Heart right ventricle (tissue), 16 donors: ENCODE measurements around the gene GART. TPM values are rescaled to one million over a fixed set of nuclear protein-coding genes. Genes with fewer than 3 reads are reported as not detected.

Source experiments
- ATAC-seq, 8 donors: fragments of 200-7000 bp; cut with Tn5 transposase; one replicate each; pipeline ENCODE4 v1.9.1; 2020; ENCODE audit warnings: mild to moderate bottlenecking in 8 of 8, moderate library complexity in 8 of 8, moderate number of reproducible peaks in 1 of 8
- DNase-seq, 2 donors: peaks; one replicate each; pipeline ENCODE4 v3.0.0-alpha.2; 2020
- H3K27ac ChIP-seq, 10 donors: fragments of 200-600 bp; sonication (generic) in 2 of 10; one replicate each; pipeline versions ENCODE4 v1.5.0 to v1.8.0; 2020 to 2022; ENCODE audit warnings: mild to moderate bottlenecking in 3 of 10
- H3K27me3 ChIP-seq, 7 donors: fragments of 200-600 bp; one replicate each; pipeline ENCODE4 v1.8.0; 2021 to 2022; ENCODE audit warnings: mild to moderate bottlenecking in 2 of 7
- H3K36me3 ChIP-seq, 9 donors: fragments of 200-600 bp; sonication (generic) in 1 of 9; one replicate each; pipeline versions ENCODE4 v1.5.0 to v1.8.0; 2020 to 2022; ENCODE audit warnings: mild to moderate bottlenecking in 2 of 9
- H3K4me1 ChIP-seq, 9 donors: fragments of 200-600 bp; sonication (generic) in 1 of 9; one replicate each; pipeline versions ENCODE4 v1.5.0 to v1.8.0; 2020 to 2022; ENCODE audit warnings: mild to moderate bottlenecking in 4 of 9
- H3K4me3 ChIP-seq, 10 donors: fragments of 200-600 bp; sonication (generic) in 2 of 10; one replicate each; pipeline versions ENCODE4 v1.5.0 to v1.8.0; 2020 to 2022; ENCODE audit warnings: mild to moderate bottlenecking in 7 of 10, moderate library complexity in 2 of 10
- H3K9me3 ChIP-seq, 11 donors: fragments of 200-600 bp in 10 of 11; sonication (generic) in 2 of 11; one replicate each; pipeline versions ENCODE4 v1.5.0 to v1.8.0; 2013 to 2022; ENCODE audit warnings: mild to moderate bottlenecking in 2 of 11, control low read depth in 1 of 11, moderate library complexity in 1 of 11
- WGBS, 2 donors: extraction: QIAGEN DNeasy Blood & Tissue Kit; methylation state at CpG; one replicate each; pipeline ENCODE4 v1.1.7; 2013; ENCODE audit warnings: inconsistent platforms in 1 of 2; 5-methylcytosine and 5-hydroxymethylcytosine counted together
- intact Hi-C, 10 donors: fragments of 100-400 bp; cut with DNase I; formaldehyde crosslinking; loops; one replicate each; pipeline versions ENCODE4 v1.11.1 to v1.14.2; 2022
- polyA plus RNA-seq, 2 donors: library from polyadenylated mRNA; stranded (reverse); fragments of 200-250 nt; gene quantifications; one replicate each; pipeline ENCODE4 v1.2.3, GENCODE V29; 2013
- total RNA-seq, 10 donors: library from RNA; stranded (reverse); fragmentation: NEBNext Ultra II Directional in 3 of 10; extraction: Animal tissue kit (Norgen Biotek cat#: 25700) in 3 of 10; gene quantifications; one replicate each; pipeline versions ENCODE4 v1.2.1 to v1.2.4, GENCODE V29; 2021 to 2023
- TF ChIP-seq, protein P1 (sequence below), 9 donors: fragments of 200-600 bp; sonication (generic) in 2 of 9; IDR thresholded peaks; one replicate each; pipeline versions ENCODE4 v1.5.0 to v1.8.0; 2021 to 2022; ENCODE audit warnings: antibody characterized with exemption in 9 of 9, mild to moderate bottlenecking in 5 of 9, moderate library complexity in 1 of 9
- donor health status: Arrhythmogenic right ventricular cardiomyopathy.
- donor health status: ischemic (EF 13 %, LVEDD 7.1; RV severe dilation, severe dysfunction).
- donor health status: healthy with polysubstance abuse.
- donor health status: DM: no; HTN: yes; CAD: no.
- donor health status: DM: no; HTN: no; CAD: no.
- donor health status: ischemic (EF 25% LVEDD 6.9; RV normal size, moderate dysfunction).
- donor health status: ischemic (EF 25% LVEDD 5.7; RV mildly dilated, moderate dysfunction).
- donor health status: healthy.
- donor health status: DM: yes; HTN: yes; CAD: no.
- donor health status: Ischemic cardiomyopathy.
- donor health status: ischemic (EF 35%, LVEDD 5.7; RV mildly dilated, moderate dysfunction).
- donor health status: nonischemic (EF 11% LVEDD 7.7; RV severe dilation, severe dysfunction).
- donor health status: DM: yes; HTN: yes; CAD: no.
- donor health status: PGD.
- donor health status: ischemic (EF 29% LVEDD 5.4; RV normal size, mild dysfunction).
- donor health status: nonischemic (EF 23%, LVEDD 6.1; RV moderate dilation, normal function).

The GART gene
- total and polyA plus RNA-seq, 12 donors, result 11.3 to 52.6 (median 41.5) TPM

DNA sequence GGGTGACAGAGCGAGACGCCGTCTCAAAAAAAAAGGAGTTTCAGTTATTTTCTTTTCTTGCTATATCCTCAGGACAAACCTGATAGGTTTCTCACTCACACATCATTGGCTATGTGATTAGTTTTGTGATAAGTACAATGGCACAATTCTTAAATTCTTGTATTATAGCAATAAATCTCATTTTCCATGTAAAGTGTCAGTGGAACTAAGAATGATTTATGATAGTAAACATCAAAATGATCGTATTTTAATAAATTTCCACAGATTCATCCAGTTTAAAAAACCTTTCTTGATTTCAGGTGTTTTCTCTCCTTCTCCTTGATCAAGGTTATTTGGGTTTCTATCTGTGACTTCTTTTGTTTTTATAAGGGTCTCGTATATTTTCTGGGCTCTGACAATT, 53.9 kb downstream of the GART start:
- H3K4me3 ChIP-seq, result no peak overlapping the region
- no peak overlapping the region for H3K27ac ChIP-seq
- intact Hi-C loops, result no loop called here
- H3K36me3 ChIP-seq, result peaks cover 0 to 9% (median 0%) of the 10 kb centered on the region in 9 donors
- ATAC-seq (no peak), DNase-seq (no peak)
- no peaks in the 10 kb centered on the region for H3K27me3 ChIP-seq
- H3K4me1 ChIP-seq, result peaks cover 0 to 15% (median 10%) of the 10 kb centered on the region in 9 donors
- H3K9me3 ChIP-seq, result no peaks in the 10 kb centered on the region
- 95 to 97% methylated on average over 5 of the region's 5 CpGs for WGBS, 2 donors
- TF ChIP-seq, protein P1, sequence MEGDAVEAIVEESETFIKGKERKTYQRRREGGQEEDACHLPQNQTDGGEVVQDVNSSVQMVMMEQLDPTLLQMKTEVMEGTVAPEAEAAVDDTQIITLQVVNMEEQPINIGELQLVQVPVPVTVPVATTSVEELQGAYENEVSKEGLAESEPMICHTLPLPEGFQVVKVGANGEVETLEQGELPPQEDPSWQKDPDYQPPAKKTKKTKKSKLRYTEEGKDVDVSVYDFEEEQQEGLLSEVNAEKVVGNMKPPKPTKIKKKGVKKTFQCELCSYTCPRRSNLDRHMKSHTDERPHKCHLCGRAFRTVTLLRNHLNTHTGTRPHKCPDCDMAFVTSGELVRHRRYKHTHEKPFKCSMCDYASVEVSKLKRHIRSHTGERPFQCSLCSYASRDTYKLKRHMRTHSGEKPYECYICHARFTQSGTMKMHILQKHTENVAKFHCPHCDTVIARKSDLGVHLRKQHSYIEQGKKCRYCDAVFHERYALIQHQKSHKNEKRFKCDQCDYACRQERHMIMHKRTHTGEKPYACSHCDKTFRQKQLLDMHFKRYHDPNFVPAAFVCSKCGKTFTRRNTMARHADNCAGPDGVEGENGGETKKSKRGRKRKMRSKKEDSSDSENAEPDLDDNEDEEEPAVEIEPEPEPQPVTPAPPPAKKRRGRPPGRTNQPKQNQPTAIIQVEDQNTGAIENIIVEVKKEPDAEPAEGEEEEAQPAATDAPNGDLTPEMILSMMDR (IDR thresholded peaks at IDR 0.05), result no peak

DNA sequence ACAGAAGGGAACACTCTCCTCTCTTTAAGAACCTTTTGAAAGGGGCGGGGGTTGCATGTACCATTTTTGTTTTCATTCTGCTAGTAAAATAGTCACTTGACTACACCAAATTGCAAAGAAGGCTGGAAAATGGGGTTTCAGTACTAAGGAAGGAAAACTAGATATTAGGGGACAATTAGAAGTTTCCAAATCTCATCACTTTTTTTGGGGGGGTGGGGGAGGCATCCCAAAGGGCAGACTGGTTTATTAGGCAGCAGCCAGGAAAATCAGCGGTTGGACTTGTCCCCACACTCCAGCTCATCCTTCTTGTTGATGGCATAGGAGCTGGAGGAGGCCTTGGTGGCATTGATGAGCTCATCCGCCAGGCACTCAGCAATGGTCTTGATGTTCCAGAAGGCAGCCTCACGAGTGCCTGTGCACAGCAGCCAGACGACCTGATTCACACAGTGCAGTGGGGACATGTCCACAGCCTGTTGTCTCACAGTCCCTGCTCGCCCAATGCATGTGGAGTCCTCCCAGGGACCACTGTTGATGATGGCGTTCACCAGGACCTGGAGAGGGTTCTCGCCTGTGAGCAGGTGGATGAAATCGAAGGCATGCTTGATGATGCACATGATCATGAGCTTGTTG, 60.5 kb downstream of the GART start:
- intact Hi-C loops, result no loop called here
- H3K27me3 ChIP-seq, result no peaks in the 10 kb centered on the region
- ATAC-seq (no peak), DNase-seq (no peak)
- no peaks in the 10 kb centered on the region for H3K36me3 ChIP-seq
- TF ChIP-seq, protein P1 (IDR thresholded peaks at IDR 0.05), result no peak
- WGBS, 2 donors, result 81 to 85% methylated on average over 9 of the region's 9 CpGs
- H3K9me3 ChIP-seq, result no peaks in the 10 kb centered on the region
- H3K27ac ChIP-seq, result no peak overlapping the region
- H3K4me3 ChIP-seq, result no peak overlapping the region
- peaks cover 0 to 31% (median 16%) of the 10 kb centered on the region in 9 donors for H3K4me1 ChIP-seq

DNA sequence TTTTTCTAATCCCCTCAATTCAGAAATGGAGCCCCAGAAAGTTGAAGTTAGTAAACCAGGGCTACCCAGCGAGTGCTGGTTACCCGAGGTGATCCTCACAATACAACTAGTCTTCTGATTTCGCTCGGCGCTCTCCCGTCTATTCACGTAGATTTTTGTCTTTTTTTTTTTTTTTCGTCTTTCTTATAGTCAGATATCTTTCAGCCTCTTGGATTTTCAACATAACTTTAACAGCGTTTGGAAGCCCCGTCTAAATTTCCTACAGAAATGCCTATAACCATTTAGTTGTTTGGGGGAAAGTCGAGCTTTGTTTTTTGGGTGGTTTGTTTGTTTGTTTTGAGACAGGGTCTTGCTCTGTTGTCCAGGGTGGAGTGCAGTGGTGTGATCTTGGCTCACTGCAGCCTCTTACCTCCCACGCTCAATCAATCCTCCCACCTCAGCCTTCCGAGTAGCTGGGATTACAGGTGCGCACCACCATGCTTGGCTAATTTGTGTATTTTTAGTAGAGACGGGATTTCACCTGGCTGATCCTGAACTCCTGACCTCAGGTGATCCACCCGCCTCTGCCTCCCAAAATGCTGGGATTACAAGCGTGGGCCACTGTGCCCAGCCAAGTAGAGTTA, 61.3 kb downstream of the GART start:
- DNase-seq (no peak), ATAC-seq (no peak)
- 35% methylated on average over 17 of the region's 17 CpGs for WGBS, 2 donors
- peak overlapping the region; percentile 7 to 99 (median 94) for H3K4me3 ChIP-seq
- intact Hi-C loops, result no loop called here
- H3K36me3 ChIP-seq, result peaks cover 0 to 4% (median 0%) of the 10 kb centered on the region in 9 donors
- no peaks in the 10 kb centered on the region for H3K9me3 ChIP-seq
- H3K27ac ChIP-seq, result peak overlapping the region; percentile 85 to 99 (median 98)
- H3K27me3 ChIP-seq, result no peaks in the 10 kb centered on the region
- peaks cover 0 to 31% (median 16%) of the 10 kb centered on the region in 9 donors for H3K4me1 ChIP-seq
- TF ChIP-seq, protein P1 (IDR thresholded peaks at IDR 0.05), result no peak

GRCh38 chr21:33479679-33480480, 62.0 kb downstream of the GART start, which contains the start of gene TMEM50B:
TMEM50B (minus strand) TSS chr21:33479974; CDS start chr21:33468885, 11,089 bp downstream.
- Histone ChIP-seq H3K9me3 (no peaks in the 10 kb centered on the region), H3K36me3 (peaks cover 0 to 4% (median 0%) of the 10 kb centered on the region in 9 donors), H3K4me1 (peaks cover 0 to 31% (median 16%) of the 10 kb centered on the region in 9 donors), H3K27me3 (no peaks in the 10 kb centered on the region), H3K4me3 (peak within 1 kb of the TSS; percentile 91 to 99 (median 95)), H3K27ac (peak within 1 kb of the TSS; percentile 95 to 99 (median 98))
- 0 to 1% methylated on average over 69 to 93 of the region's 93 CpGs for WGBS, 2 donors
- intact Hi-C loops, result loop anchor here in 2 of 10 donors (2.0 to 5.0 kb wide), 2 partner anchors 62 to 63 kb away; partner anchors contain the start of genes GART (in 2 of the 2) and SON (in 2 of the 2)
- TF ChIP-seq, protein P1 (IDR thresholded peaks at IDR 0.05), result peak; percentile 26 to 72 (median 58)
- ATAC-seq (peak; percentile 97 to 98 (median 98)), DNase-seq (peak; percentile 95 to 99)
